ENCODE measurements around the gene LAPTM5.

- TF ChIP-seq, protein P1, sequence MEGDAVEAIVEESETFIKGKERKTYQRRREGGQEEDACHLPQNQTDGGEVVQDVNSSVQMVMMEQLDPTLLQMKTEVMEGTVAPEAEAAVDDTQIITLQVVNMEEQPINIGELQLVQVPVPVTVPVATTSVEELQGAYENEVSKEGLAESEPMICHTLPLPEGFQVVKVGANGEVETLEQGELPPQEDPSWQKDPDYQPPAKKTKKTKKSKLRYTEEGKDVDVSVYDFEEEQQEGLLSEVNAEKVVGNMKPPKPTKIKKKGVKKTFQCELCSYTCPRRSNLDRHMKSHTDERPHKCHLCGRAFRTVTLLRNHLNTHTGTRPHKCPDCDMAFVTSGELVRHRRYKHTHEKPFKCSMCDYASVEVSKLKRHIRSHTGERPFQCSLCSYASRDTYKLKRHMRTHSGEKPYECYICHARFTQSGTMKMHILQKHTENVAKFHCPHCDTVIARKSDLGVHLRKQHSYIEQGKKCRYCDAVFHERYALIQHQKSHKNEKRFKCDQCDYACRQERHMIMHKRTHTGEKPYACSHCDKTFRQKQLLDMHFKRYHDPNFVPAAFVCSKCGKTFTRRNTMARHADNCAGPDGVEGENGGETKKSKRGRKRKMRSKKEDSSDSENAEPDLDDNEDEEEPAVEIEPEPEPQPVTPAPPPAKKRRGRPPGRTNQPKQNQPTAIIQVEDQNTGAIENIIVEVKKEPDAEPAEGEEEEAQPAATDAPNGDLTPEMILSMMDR (IDR thresholded peaks at IDR 0.05) = no peak
- no peak for TF ChIP-seq POLR2A (IDR thresholded peaks at IDR 0.05)
Observed at GRCh38 chr1:30795026-30795425, 37.5 kb upstream of the LAPTM5 start.

Measured in thyroid gland (tissue), 4 donors.